Measurements from ENCODE around the gene AQP12B. TPM values are rescaled to one million over a fixed set of nuclear protein-coding genes. Genes with fewer than 3 reads are reported as not detected.
"Not testable (repeated sequence)": the region's sequence is repeated elsewhere in the genome, so short reads cannot be mapped to it uniquely, and the experiment has no call there.

The AQP12B gene
- total RNA-seq (not detected), polyA plus RNA-seq (not detected)

GRCh38 chr2:240682431-240683224, at the start of gene AQP12B:
TSS of gene AQP12B (minus strand) at chr2:240682885. CDS start at chr2:240682837, 48 bp downstream.
- not testable (repeated sequence) for DNase-seq (ENCODE audit: extremely low spot score); H3K36me3 ChIP-seq (ENCODE audit: insufficient read depth); H3K27ac ChIP-seq (ENCODE audit: low read depth); H3K4me3 ChIP-seq (ENCODE audit: low read depth, low read length); H3K4me1 ChIP-seq (ENCODE audit: insufficient read depth)
- 83% methylated on average over 33 of the region's 37 CpGs for WGBS

GRCh38 chr2:240732184-240732583, 49.5 kb upstream of the AQP12B start:
- Histone ChIP-seq H3K27ac (ENCODE audit: low read depth) (no peak overlapping the region), H3K4me3 (ENCODE audit: low read depth, low read length) (no peak overlapping the region), H3K4me1 (ENCODE audit: insufficient read depth) (no peaks in the 10 kb centered on the region), H3K36me3 (ENCODE audit: insufficient read depth) (no peaks in the 10 kb centered on the region)
- DNase-seq (ENCODE audit: extremely low spot score) = no peak
- 84% methylated on average over 5 of the region's 5 CpGs for WGBS

GRCh38 chr2:240731178-240731545, 48.5 kb upstream of the AQP12B start:
- Histone ChIP-seq H3K4me1 (ENCODE audit: insufficient read depth) (no peaks in the 10 kb centered on the region), H3K36me3 (ENCODE audit: insufficient read depth) (no peaks in the 10 kb centered on the region), H3K27ac (ENCODE audit: low read depth) (no peak overlapping the region), H3K4me3 (ENCODE audit: low read depth, low read length) (no peak overlapping the region)
- 26% methylated on average over 9 of the region's 9 CpGs for WGBS
- no peak for DNase-seq (ENCODE audit: extremely low spot score)

- no peak overlapping the region for H3K4me3 ChIP-seq (ENCODE audit: low read depth, low read length)
- WGBS = 80% methylated on average over 10 of the region's 10 CpGs
- H3K4me1 ChIP-seq (ENCODE audit: insufficient read depth) = no peaks in the 10 kb centered on the region
- no peaks in the 10 kb centered on the region for H3K36me3 ChIP-seq (ENCODE audit: insufficient read depth)
- H3K27ac ChIP-seq (ENCODE audit: low read depth) = no peak overlapping the region
- no peak for DNase-seq (ENCODE audit: extremely low spot score)
These were observed 48.0 kb upstream of the AQP12B start for GRCh38 chr2:240730501-240731177.

GRCh38 chr2:240728827-240729226, 46.1 kb upstream of the AQP12B start:
- no peaks in the 10 kb centered on the region for H3K4me1 ChIP-seq (ENCODE audit: insufficient read depth)
- no peak overlapping the region for H3K4me3 ChIP-seq (ENCODE audit: low read depth, low read length)
- WGBS = 70% methylated on average over 7 of the region's 7 CpGs
- no peak for DNase-seq (ENCODE audit: extremely low spot score)
- H3K27ac ChIP-seq (ENCODE audit: low read depth) = no peak overlapping the region
- no peaks in the 10 kb centered on the region for H3K36me3 ChIP-seq (ENCODE audit: insufficient read depth)

GRCh38 chr2:240728361-240728760, 45.7 kb upstream of the AQP12B start:
- DNase-seq (ENCODE audit: extremely low spot score) = no peak
- Histone ChIP-seq H3K36me3 (ENCODE audit: insufficient read depth) (no peaks in the 10 kb centered on the region), H3K4me3 (ENCODE audit: low read depth, low read length) (no peak overlapping the region), H3K4me1 (ENCODE audit: insufficient read depth) (no peaks in the 10 kb centered on the region), H3K27ac (ENCODE audit: low read depth) (no peak overlapping the region)
- WGBS = 92% methylated on average over 10 of the region's 10 CpGs

- H3K4me3 ChIP-seq (ENCODE audit: low read depth, low read length) = no peak overlapping the region
- H3K27ac ChIP-seq (ENCODE audit: low read depth) = no peak overlapping the region
- no peak for DNase-seq (ENCODE audit: extremely low spot score)
- 90% methylated on average over 15 of the region's 15 CpGs for WGBS
- H3K4me1 ChIP-seq (ENCODE audit: insufficient read depth) = no peaks in the 10 kb centered on the region
- no peaks in the 10 kb centered on the region for H3K36me3 ChIP-seq (ENCODE audit: insufficient read depth)
These were observed 45.2 kb upstream of the AQP12B start for GRCh38 chr2:240727913-240728312.

- H3K4me3 ChIP-seq (ENCODE audit: low read depth, low read length) = no peak overlapping the region
- no peaks in the 10 kb centered on the region for H3K4me1 ChIP-seq (ENCODE audit: insufficient read depth)
- no peak for DNase-seq (ENCODE audit: extremely low spot score)
- H3K36me3 ChIP-seq (ENCODE audit: insufficient read depth) = no peaks in the 10 kb centered on the region
- 89% methylated on average over 14 of the region's 14 CpGs for WGBS
- no peak overlapping the region for H3K27ac ChIP-seq (ENCODE audit: low read depth)
These were observed 44.8 kb upstream of the AQP12B start for GRCh38 chr2:240727439-240727838.

- no peak overlapping the region for H3K4me3 ChIP-seq (ENCODE audit: low read depth, low read length)
- H3K36me3 ChIP-seq (ENCODE audit: insufficient read depth) = no peaks in the 10 kb centered on the region
- no peak overlapping the region for H3K27ac ChIP-seq (ENCODE audit: low read depth)
- H3K4me1 ChIP-seq (ENCODE audit: insufficient read depth) = no peaks in the 10 kb centered on the region
- WGBS = 86% methylated on average over 14 of the region's 14 CpGs
- no peak for DNase-seq (ENCODE audit: extremely low spot score)
These were observed 44.2 kb upstream of the AQP12B start for GRCh38 chr2:240726876-240727275.

GRCh38 chr2:240725671-240726070, 43.0 kb upstream of the AQP12B start:
- DNase-seq (ENCODE audit: extremely low spot score) = no peak

GRCh38 chr2:240725266-240725665, 42.6 kb upstream of the AQP12B start:
- Histone ChIP-seq H3K27ac (ENCODE audit: low read depth) (no peak overlapping the region), H3K4me3 (ENCODE audit: low read depth, low read length) (no peak overlapping the region), H3K36me3 (ENCODE audit: insufficient read depth) (no peaks in the 10 kb centered on the region), H3K4me1 (ENCODE audit: insufficient read depth) (no peaks in the 10 kb centered on the region)
- DNase-seq (ENCODE audit: extremely low spot score) = no peak
- WGBS = 91% methylated on average over 12 of the region's 12 CpGs

More at GRCh38 chr2:240725671-240726070, 43.0 kb upstream of the AQP12B start:
- Histone ChIP-seq H3K27ac (ENCODE audit: low read depth) (no peak overlapping the region), H3K4me3 (ENCODE audit: low read depth, low read length) (no peak overlapping the region), H3K4me1 (ENCODE audit: insufficient read depth) (no peaks in the 10 kb centered on the region), H3K36me3 (ENCODE audit: insufficient read depth) (no peaks in the 10 kb centered on the region)
- WGBS = 76% methylated on average over 7 of the region's 7 CpGs

GRCh38 chr2:240724431-240724830, 41.7 kb upstream of the AQP12B start:
- Histone ChIP-seq H3K36me3 (ENCODE audit: insufficient read depth) (no peaks in the 10 kb centered on the region), H3K4me3 (ENCODE audit: low read depth, low read length) (no peak overlapping the region), H3K4me1 (ENCODE audit: insufficient read depth) (no peaks in the 10 kb centered on the region), H3K27ac (ENCODE audit: low read depth) (no peak overlapping the region)
- 93% methylated on average over 10 of the region's 10 CpGs for WGBS
- no peak for DNase-seq (ENCODE audit: extremely low spot score)

GRCh38 chr2:240723851-240724250, 41.2 kb upstream of the AQP12B start:
- Histone ChIP-seq H3K4me3 (ENCODE audit: low read depth, low read length) (no peak overlapping the region), H3K36me3 (ENCODE audit: insufficient read depth) (no peaks in the 10 kb centered on the region), H3K27ac (ENCODE audit: low read depth) (no peak overlapping the region), H3K4me1 (ENCODE audit: insufficient read depth) (no peaks in the 10 kb centered on the region)
- DNase-seq (ENCODE audit: extremely low spot score) = no peak
- WGBS = 96% methylated on average over 9 of the region's 9 CpGs

Data from urinary bladder (tissue), 4 donors.